Glomerular visceral epithelial cell (primary cell): ENCODE measurements around the gene CASKIN1.
A peak's percentile ranks its signal among the peaks of the same experiment; 100 is the strongest.

Source experiments
- DNase-seq: peaks from one replicate; pipeline ENCODE4 v3.0.0-alpha.2; 2016; ENCODE audit errors: extremely low spot score

Gene CASKIN1

GRCh38 chr16:2233872-2234812 is 37.7 kb upstream of the CASKIN1 start:
- no peak for DNase-seq

- DNase-seq, result no peak
Measured at GRCh38 chr16:2233046-2233775, 36.8 kb upstream of the CASKIN1 start.

GRCh38 chr16:2232094-2232990 is 35.9 kb upstream of the CASKIN1 start:
- no peak for DNase-seq

GRCh38 chr16:2231016-2231931 is 34.9 kb upstream of the CASKIN1 start:
- DNase-seq, result no peak

- DNase-seq, result no peak
Measured at GRCh38 chr16:2230376-2230775, 34.0 kb upstream of the CASKIN1 start.

GRCh38 chr16:2229632-2230250 is 33.3 kb upstream of the CASKIN1 start:
- no peak for DNase-seq

DNA sequence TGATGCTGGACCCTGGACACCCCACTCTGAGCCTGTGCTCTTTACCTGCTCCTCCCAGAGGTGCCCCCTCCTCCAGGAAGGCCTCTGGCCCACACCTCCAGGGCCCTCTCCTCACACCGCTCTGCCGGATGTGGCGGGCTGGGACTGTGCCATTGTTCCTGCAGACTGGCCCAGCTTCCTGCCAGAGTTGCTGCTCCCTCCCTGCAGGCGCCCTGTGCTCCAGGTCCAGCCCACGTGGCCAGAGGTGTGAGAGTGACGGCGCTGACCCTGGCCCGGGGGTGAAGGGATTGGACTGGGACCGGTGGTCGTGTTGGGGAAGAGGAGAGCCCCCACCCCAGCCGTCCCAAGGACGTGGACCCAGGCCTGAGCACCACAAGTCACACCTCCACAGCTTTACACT is 32.7 kb upstream of the CASKIN1 start:
- no peak for DNase-seq

GRCh38 chr16:2228161-2228824 is 31.9 kb upstream of the CASKIN1 start:
- DNase-seq, result no peak

GRCh38 chr16:2226918-2227317 is 30.5 kb upstream of the CASKIN1 start:
- no peak for DNase-seq

- peak; percentile 40 for DNase-seq
Measured at GRCh38 chr16:2226245-2226793, 29.9 kb upstream of the CASKIN1 start.

- DNase-seq, result peak; percentile 45
Measured at GRCh38 chr16:2223942-2224486, 27.6 kb upstream of the CASKIN1 start.

DNA sequence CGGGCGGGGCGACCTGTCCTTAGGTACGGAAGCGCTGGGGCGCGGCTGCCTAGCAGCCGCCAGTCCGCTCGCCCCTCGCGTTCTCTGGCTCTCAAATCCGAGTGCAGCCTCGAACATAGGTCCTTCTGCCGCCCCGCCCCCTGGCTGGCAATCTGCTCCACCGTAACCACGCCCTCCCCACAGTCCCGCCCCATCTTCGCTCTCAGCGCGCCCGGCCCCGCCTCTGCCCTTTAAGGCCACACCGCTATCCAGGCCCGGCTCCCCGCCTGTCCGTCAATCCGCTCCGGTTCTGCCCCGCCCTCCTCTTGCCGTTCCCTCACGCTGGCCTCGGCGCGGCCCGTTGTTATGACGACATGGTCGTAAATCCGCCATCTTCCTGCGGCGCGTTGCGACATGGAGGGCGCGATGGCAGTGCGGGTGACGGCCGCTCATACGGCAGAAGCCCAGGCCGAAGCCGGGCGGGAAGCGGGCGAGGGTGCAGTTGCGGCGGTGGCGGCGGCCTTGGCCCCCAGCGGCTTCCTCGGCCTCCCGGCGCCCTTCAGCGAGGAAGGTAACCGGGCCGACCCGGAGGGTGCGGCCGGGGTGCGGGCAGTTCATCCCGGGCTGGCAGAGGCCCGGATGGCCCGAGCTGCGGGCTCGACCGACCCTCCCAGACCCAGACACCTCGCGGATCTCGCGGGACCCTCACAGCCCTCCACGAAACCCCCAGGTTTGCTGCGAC is 27.0 kb upstream of the CASKIN1 start, which contains the start of gene E4F1:
E4F1 (plus strand) TSS at position 371 of the 721 bp plus-strand sequence; CDS start at position 394, 23 bp downstream.
- DNase-seq, result peak; percentile 98

GRCh38 chr16:2216330-2216729 is 19.9 kb upstream of the CASKIN1 start:
- DNase-seq, result no peak

DNA sequence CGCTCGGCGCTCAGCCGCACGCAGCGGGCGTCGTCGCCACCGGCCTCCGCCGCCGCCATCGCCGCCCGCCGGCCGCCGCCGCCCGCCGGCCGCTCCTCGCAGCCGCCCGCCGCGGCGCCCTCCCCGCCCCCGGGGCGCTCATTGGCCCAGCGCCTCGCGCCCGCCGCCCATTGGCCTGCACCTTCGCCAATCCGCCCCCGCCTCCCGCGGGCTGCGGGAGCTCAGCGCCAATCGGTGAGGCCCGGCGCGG is 18.2 kb upstream of the CASKIN1 start, which contains the start of gene PGP:
PGP (minus strand) TSS at position 122 of the 250 bp plus-strand sequence; CDS start at position 59, 63 bp downstream.
- DNase-seq, result no peak

DNA sequence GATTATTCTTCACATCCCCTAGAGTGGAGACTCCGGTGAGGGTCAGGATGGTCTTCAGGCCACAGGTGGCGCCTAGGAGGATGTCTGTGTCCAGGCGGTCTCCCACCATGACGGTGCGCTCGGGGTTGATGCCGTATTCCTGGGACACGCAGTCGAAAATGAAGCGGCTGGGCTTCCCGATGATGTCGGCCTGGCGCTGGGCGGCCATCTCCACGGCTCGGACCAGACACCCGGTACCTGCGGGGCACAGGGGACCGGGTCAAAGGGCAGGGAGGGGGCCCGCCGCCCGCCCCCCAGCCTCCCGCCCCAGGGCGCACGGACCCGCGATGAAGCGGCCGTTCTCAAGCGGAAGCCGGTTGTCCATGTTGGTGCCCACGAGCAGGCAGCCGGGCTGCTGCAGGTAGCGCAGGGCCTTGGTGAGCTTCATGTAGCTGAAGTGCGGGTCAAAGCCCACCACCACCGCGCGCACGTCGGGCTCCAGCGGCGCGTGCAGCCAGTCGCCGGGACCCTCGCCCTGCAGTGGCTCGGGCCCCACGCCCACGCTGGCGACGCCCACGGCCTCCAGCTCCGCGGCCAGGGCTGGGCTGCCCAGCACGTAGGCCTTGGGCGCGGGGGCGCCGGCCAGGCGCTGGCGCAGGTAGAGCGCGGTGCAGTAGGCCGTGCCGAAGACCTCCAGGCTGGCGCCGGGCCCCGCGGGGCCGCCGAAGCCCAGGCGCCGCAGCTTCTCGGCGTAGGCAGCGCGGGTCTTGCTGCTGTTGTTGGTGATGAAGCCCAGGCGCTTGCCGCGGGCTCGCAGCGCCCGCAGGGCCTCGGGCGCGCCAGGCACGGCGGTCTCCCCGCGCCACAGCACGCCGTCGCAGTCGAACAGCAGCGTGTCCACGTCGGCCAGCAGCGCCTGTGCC is 17.7 kb upstream of the CASKIN1 start:
- DNase-seq, result no peak

DNA sequence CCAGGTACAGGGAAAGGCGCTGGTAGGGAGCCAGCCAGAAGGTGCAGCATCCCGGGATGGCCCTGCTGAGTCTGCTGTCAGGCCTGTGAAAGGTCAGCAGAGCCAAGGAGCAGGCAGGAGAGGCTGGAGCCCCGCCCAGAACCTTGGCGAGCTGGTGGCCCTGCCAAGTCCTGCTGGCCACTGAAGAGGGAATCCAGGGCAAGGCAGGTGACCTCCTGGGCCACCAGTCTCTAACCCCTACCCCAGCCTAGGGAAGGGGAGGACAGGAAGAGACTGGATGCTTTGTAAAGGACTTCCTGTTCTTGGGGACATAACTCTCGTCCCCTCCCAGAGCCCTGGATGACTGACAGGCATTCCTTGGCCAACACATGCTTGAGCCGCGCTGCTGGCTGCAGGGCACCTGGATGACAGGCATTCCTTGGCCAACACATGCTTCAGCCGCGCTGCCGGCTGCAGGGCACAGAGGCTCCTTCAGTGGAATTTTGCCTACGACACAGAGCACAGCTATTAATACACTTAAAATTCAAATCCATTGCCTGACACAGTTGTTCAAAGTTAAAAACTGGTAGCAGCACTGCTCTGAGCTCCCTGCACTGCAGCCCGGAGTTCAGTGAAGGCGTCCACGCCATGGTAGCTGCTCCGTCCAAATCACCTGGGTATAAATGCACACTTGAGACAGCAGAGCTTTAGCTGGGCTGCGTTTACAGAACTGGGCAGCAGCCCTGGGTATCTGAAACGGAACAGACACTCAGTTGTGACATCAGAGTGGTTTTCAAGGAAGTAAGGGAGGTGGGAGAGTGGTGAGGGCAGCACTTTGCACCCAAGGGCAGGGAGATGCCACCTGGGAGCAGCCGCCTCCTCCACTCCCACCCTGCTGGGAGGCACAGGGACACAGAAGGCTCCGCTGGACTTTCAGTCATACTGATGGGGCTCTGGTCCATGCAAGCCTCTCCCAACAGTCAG is 16.2 kb upstream of the CASKIN1 start:
- DNase-seq, result no peak
